Adipocyte (in vitro differentiated cells): ENCODE data around the gene PRAMEF5.
"Not testable (repeated sequence)": the region's sequence is repeated elsewhere in the genome, so short reads cannot be mapped to it uniquely, and the experiment has no call there.

Experiments used
- DNase-seq: peaks from one replicate; pipeline ENCODE4 v3.0.0-alpha.2; 2015; ENCODE audit warnings: low read depth
- H3K27me3 ChIP-seq: replicated peaks from 2 replicates; pipeline ENCODE4 v1.7.0; 2013; ENCODE audit warnings: mild to moderate bottlenecking, low read length, moderate library complexity; ENCODE audit not compliant: control insufficient read depth, insufficient read depth
- H3K36me3 ChIP-seq: 2 replicates; pipeline ENCODE4 v1.7.0; 2013; ENCODE audit warnings: low read length, mild to moderate bottlenecking, moderate library complexity; ENCODE audit not compliant: control insufficient read depth, insufficient read depth, severe bottlenecking
- H3K4me1 ChIP-seq: 2 replicates; pipeline ENCODE4 v1.7.0; 2013; ENCODE audit warnings: mild to moderate bottlenecking, low read length, moderate library complexity; ENCODE audit not compliant: control insufficient read depth, insufficient read depth
- H3K4me3 ChIP-seq: 2 replicates; pipeline ENCODE4 v1.7.0; 2013; ENCODE audit warnings: mild to moderate bottlenecking, low read length, moderate library complexity
- H3K9ac ChIP-seq: 2 replicates; pipeline ENCODE4 v1.7.0; 2013; ENCODE audit warnings: mild to moderate bottlenecking, low read length, moderate library complexity
- H3K9me3 ChIP-seq: 2 replicates; pipeline ENCODE4 v1.7.0; 2013; ENCODE audit warnings: mild to moderate bottlenecking, low read length, moderate library complexity; ENCODE audit not compliant: control insufficient read depth

Gene PRAMEF5

GRCh38 chr1:13231061-13231750, 22.8 kb upstream of the PRAMEF5 start:
- not testable (repeated sequence) for H3K9me3 ChIP-seq

GRCh38 chr1:13232056-13232455, 21.9 kb upstream of the PRAMEF5 start:
- not testable (repeated sequence) for H3K4me3 ChIP-seq, H3K9me3 ChIP-seq, H3K4me1 ChIP-seq, H3K9ac ChIP-seq, DNase-seq, H3K27me3 ChIP-seq, H3K36me3 ChIP-seq

More at GRCh38 chr1:13231061-13231750, 22.8 kb upstream of the PRAMEF5 start:
- not testable (repeated sequence) for H3K4me1 ChIP-seq, H3K9ac ChIP-seq, H3K4me3 ChIP-seq, DNase-seq, H3K36me3 ChIP-seq, H3K27me3 ChIP-seq

- H3K9ac ChIP-seq, H3K36me3 ChIP-seq, H3K4me1 ChIP-seq, H3K4me3 ChIP-seq, H3K27me3 ChIP-seq, H3K9me3 ChIP-seq, DNase-seq: not testable (repeated sequence)
Measured at GRCh38 chr1:13234057-13234456, 19.9 kb upstream of the PRAMEF5 start.

GRCh38 chr1:13237572-13237971, 16.4 kb upstream of the PRAMEF5 start:
- H3K36me3 ChIP-seq, H3K27me3 ChIP-seq, H3K9me3 ChIP-seq, DNase-seq, H3K4me1 ChIP-seq, H3K9ac ChIP-seq, H3K4me3 ChIP-seq: not testable (repeated sequence)

GRCh38 chr1:13239633-13240032, 14.4 kb upstream of the PRAMEF5 start:
- H3K4me3 ChIP-seq, H3K9me3 ChIP-seq, DNase-seq, H3K9ac ChIP-seq, H3K27me3 ChIP-seq, H3K4me1 ChIP-seq, H3K36me3 ChIP-seq: not testable (repeated sequence)

- not testable (repeated sequence) for H3K27me3 ChIP-seq, H3K4me3 ChIP-seq, H3K9ac ChIP-seq, H3K9me3 ChIP-seq, DNase-seq, H3K4me1 ChIP-seq, H3K36me3 ChIP-seq
Measured at GRCh38 chr1:13243536-13244263, 10.3 kb upstream of the PRAMEF5 start.

GRCh38 chr1:13245841-13246553, 8.0 kb upstream of the PRAMEF5 start:
- H3K9me3 ChIP-seq, H3K36me3 ChIP-seq, H3K4me1 ChIP-seq, H3K9ac ChIP-seq, DNase-seq, H3K27me3 ChIP-seq, H3K4me3 ChIP-seq: not testable (repeated sequence)

GRCh38 chr1:13246554-13246871, 7.5 kb upstream of the PRAMEF5 start:
- not testable (repeated sequence) for H3K4me1 ChIP-seq, H3K4me3 ChIP-seq, DNase-seq

GRCh38 chr1:13247122-13247521, 6.9 kb upstream of the PRAMEF5 start:
- H3K9me3 ChIP-seq, DNase-seq: not testable (repeated sequence)

More at GRCh38 chr1:13246554-13246871, 7.5 kb upstream of the PRAMEF5 start:
- H3K36me3 ChIP-seq, H3K9me3 ChIP-seq, H3K27me3 ChIP-seq, H3K9ac ChIP-seq: not testable (repeated sequence)

GRCh38 chr1:13265124-13265523, 11.1 kb downstream of the PRAMEF5 start:
- H3K27me3 ChIP-seq, result not testable (repeated sequence)

More at GRCh38 chr1:13247122-13247521, 6.9 kb upstream of the PRAMEF5 start:
- H3K4me1 ChIP-seq, H3K4me3 ChIP-seq, H3K36me3 ChIP-seq, H3K9ac ChIP-seq, H3K27me3 ChIP-seq: not testable (repeated sequence)

GRCh38 chr1:13277016-13277415, 23.0 kb downstream of the PRAMEF5 start:
- H3K36me3 ChIP-seq, H3K9me3 ChIP-seq: not testable (repeated sequence)

More at GRCh38 chr1:13265124-13265523, 11.1 kb downstream of the PRAMEF5 start:
- not testable (repeated sequence) for DNase-seq, H3K9me3 ChIP-seq, H3K9ac ChIP-seq, H3K4me3 ChIP-seq, H3K36me3 ChIP-seq, H3K4me1 ChIP-seq

More at GRCh38 chr1:13277016-13277415, 23.0 kb downstream of the PRAMEF5 start:
- not testable (repeated sequence) for H3K4me3 ChIP-seq, H3K27me3 ChIP-seq, H3K9ac ChIP-seq, DNase-seq, H3K4me1 ChIP-seq
